ENCODE measurements around the gene PNLIP. TPM values are rescaled to one million over a fixed set of nuclear protein-coding genes. Genes with fewer than 3 reads are reported as not detected.

PNLIP gene
- total RNA-seq, 4 donors from 2014 or later = not detected

- no peak for TF ChIP-seq CTCF (IDR thresholded peaks at IDR 0.05; ENCODE audit: low read depth)
Observed at GRCh38 chr10:116526219-116526618, 19.5 kb upstream of the PNLIP start.

GRCh38 chr10:116536810-116537209 lies 8.9 kb upstream of the PNLIP start:
- TF ChIP-seq CTCF (IDR thresholded peaks at IDR 0.05; ENCODE audit: low read depth) = no peak

GRCh38 chr10:116538456-116538855 lies 7.3 kb upstream of the PNLIP start:
- TF ChIP-seq CTCF (IDR thresholded peaks at IDR 0.05; ENCODE audit: low read depth) = no peak

- no peak for TF ChIP-seq CTCF (IDR thresholded peaks at IDR 0.05; ENCODE audit: low read depth)
Observed at GRCh38 chr10:116538992-116539391, 6.7 kb upstream of the PNLIP start.

GRCh38 chr10:116540814-116541213 lies 4.9 kb upstream of the PNLIP start:
- TF ChIP-seq CTCF (IDR thresholded peaks at IDR 0.05; ENCODE audit: low read depth) = no peak

GRCh38 chr10:116542007-116542677 lies 3.6 kb upstream of the PNLIP start:
- no peak for TF ChIP-seq CTCF (IDR thresholded peaks at IDR 0.05; ENCODE audit: low read depth)

GRCh38 chr10:116545122-116545521 lies 609 bp upstream of the PNLIP start:
- TF ChIP-seq CTCF (IDR thresholded peaks at IDR 0.05; ENCODE audit: low read depth) = no peak

Measured in subcutaneous adipose tissue (tissue), 4 donors.